Gastrocnemius medialis (tissue), 4 donors: ENCODE data around the gene EP400. TPM values are rescaled to one million over a fixed set of nuclear protein-coding genes. Genes with fewer than 3 reads are reported as not detected.

Experiments used
- ATAC-seq, 2 donors: fragments of 150-250 bp; one replicate each; pipeline ENCODE4 v1.9.1; 2016
- DNase-seq, 2 donors: peaks; one replicate each; pipeline ENCODE4 v3.0.0-alpha.2; 2019
- H3K27ac ChIP-seq, 4 donors: fragments of 200-600 bp; sonication (generic); 1 replicate in 1 of 4; 2 replicates in 3 of 4; pipeline ENCODE4 v1.5.1; 2016 to 2018; ENCODE audit warnings: mild to moderate bottlenecking in 2 of 4, moderate library complexity in 1 of 4
- H3K27me3 ChIP-seq, 3 donors: fragments of 200-600 bp; sonication (generic) in 2 of 3; 1 replicate in 1 of 3; 2 replicates in 2 of 3; pipeline versions ENCODE4 v1.5.1 to v1.6.0; 2016 to 2019; ENCODE audit warnings: mild to moderate bottlenecking in 1 of 3, moderate library complexity in 1 of 3
- H3K36me3 ChIP-seq, 2 donors: fragments of 200-600 bp; sonication (generic) in 1 of 2; one replicate each; pipeline ENCODE4 v1.5.1; 2017 to 2018
- H3K4me1 ChIP-seq, 2 donors: fragments of 200-600 bp; sonication (generic) in 1 of 2; one replicate each; pipeline ENCODE4 v1.5.1; 2016 to 2017; ENCODE audit warnings: mild to moderate bottlenecking in 2 of 2
- H3K4me3 ChIP-seq, 4 donors: fragments of 200-600 bp; sonication (generic) in 3 of 4; 1 replicate in 1 of 4; 2 replicates in 3 of 4; pipeline ENCODE4 v1.5.1; 2016 to 2019; ENCODE audit warnings: mild to moderate bottlenecking in 2 of 4
- H3K9me3 ChIP-seq, 3 donors: fragments of 200-600 bp; sonication (generic) in 2 of 3; 1 replicate in 1 of 3; 2 replicates in 2 of 3; pipeline ENCODE4 v1.5.1; 2016 to 2019
- POLR2A ChIP-seq, 2 donors: fragments of 450-650 bp; IDR thresholded peaks; one replicate each; pipeline ENCODE4 v1.6.1; 2017; ENCODE audit warnings: antibody characterized with exemption in 2 of 2, mild to moderate bottlenecking in 2 of 2, moderate library complexity in 2 of 2
- in situ Hi-C, 4 donors: fragments of 200-750 bp; cut with MboI; loops; one replicate each; pipeline versions ENCODE4 v1.15.0 to v1.8.0; 2017; ENCODE audit warnings: low sequenced_read_pairs in 4 of 4
- intact Hi-C: fragments of 100-400 bp; cut with DNase I; formaldehyde crosslinking; loops from one replicate; pipeline ENCODE4 v1.15.1; 2023; ENCODE audit warnings: low total_unique reads
- total RNA-seq, 4 donors: library from RNA; depleted of rRNA; stranded (reverse); fragments of >200 nt; gene quantifications; one replicate each; pipeline versions ENCODE4 v1.1.0 to v1.2.3, GENCODE V29; 2016
- TF ChIP-seq, protein P1 (sequence below), 5 experiments: fragments of 450-650 bp in 3 of 5; fragments of 200-600 bp in 2 of 5; sonication (generic) in 2 of 5; IDR thresholded peaks in 4 of 5; conservative IDR thresholded peaks in 1 of 5; 1 replicate in 4 of 5; 2 replicates in 1 of 5; pipeline ENCODE4 v1.5.1; 2016 to 2019; ENCODE audit warnings: antibody characterized with exemption in 5 of 5, mild to moderate bottlenecking in 3 of 5, moderate library complexity in 3 of 5

EP400 gene
- total RNA-seq, 4 donors from 2014 or later, result 11.9 to 17.4 (median 15.0) TPM

- H3K9me3 ChIP-seq, result no peaks in the 10 kb centered on the region
- no peaks in the 10 kb centered on the region for H3K27me3 ChIP-seq
- DNase-seq, result no peak
- no peaks in the 10 kb centered on the region for H3K4me1 ChIP-seq
- TF ChIP-seq POLR2A (IDR thresholded peaks at IDR 0.05), result no peak
- TF ChIP-seq, protein P1, sequence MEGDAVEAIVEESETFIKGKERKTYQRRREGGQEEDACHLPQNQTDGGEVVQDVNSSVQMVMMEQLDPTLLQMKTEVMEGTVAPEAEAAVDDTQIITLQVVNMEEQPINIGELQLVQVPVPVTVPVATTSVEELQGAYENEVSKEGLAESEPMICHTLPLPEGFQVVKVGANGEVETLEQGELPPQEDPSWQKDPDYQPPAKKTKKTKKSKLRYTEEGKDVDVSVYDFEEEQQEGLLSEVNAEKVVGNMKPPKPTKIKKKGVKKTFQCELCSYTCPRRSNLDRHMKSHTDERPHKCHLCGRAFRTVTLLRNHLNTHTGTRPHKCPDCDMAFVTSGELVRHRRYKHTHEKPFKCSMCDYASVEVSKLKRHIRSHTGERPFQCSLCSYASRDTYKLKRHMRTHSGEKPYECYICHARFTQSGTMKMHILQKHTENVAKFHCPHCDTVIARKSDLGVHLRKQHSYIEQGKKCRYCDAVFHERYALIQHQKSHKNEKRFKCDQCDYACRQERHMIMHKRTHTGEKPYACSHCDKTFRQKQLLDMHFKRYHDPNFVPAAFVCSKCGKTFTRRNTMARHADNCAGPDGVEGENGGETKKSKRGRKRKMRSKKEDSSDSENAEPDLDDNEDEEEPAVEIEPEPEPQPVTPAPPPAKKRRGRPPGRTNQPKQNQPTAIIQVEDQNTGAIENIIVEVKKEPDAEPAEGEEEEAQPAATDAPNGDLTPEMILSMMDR (IDR thresholded peaks at IDR 0.05 in 4 of 5, conservative IDR thresholded peaks at IDR 0.05 in 1 of 5), result no peak
- intact Hi-C loops, result no loop called here
- in situ Hi-C loops, result no loop called here
- H3K36me3 ChIP-seq, result peaks cover 0 to 61% of the 10 kb centered on the region in 2 donors
- H3K4me3 ChIP-seq, result no peak overlapping the region
- no peak overlapping the region for H3K27ac ChIP-seq
- no peak for ATAC-seq
Measured at GRCh38 chr12:132127041-132127440, 177.3 kb downstream of the EP400 start.

- Histone ChIP-seq H3K36me3 (peaks cover 0 to 51% of the 10 kb centered on the region in 2 donors), H3K27me3 (no peaks in the 10 kb centered on the region), H3K27ac (no peak overlapping the region), H3K9me3 (no peaks in the 10 kb centered on the region), H3K4me1 (no peaks in the 10 kb centered on the region), H3K4me3 (no peak overlapping the region)
- ATAC-seq (no peak), DNase-seq (no peak)
- in situ Hi-C loops, result no loop called here
- no peak for TF ChIP-seq POLR2A (IDR thresholded peaks at IDR 0.05)
- TF ChIP-seq, protein P1 (IDR thresholded peaks at IDR 0.05 in 4 of 5, conservative IDR thresholded peaks at IDR 0.05 in 1 of 5), result no peak
- intact Hi-C loops, result no loop called here
Measured at GRCh38 chr12:132129007-132129406, 179.3 kb downstream of the EP400 start.

GRCh38 chr12:132130690-132131089 lies 180.9 kb downstream of the EP400 start:
- Histone ChIP-seq H3K27ac (no peak overlapping the region), H3K4me3 (no peak overlapping the region), H3K27me3 (no peaks in the 10 kb centered on the region), H3K9me3 (no peaks in the 10 kb centered on the region), H3K36me3 (peaks cover 0 to 35% of the 10 kb centered on the region in 2 donors), H3K4me1 (no peaks in the 10 kb centered on the region)
- DNase-seq (no peak), ATAC-seq (no peak)
- in situ Hi-C loops (no loop called here), intact Hi-C loops (no loop called here)
- TF ChIP-seq POLR2A (IDR thresholded peaks at IDR 0.05), result no peak
- TF ChIP-seq, protein P1 (IDR thresholded peaks at IDR 0.05 in 4 of 5, conservative IDR thresholded peaks at IDR 0.05 in 1 of 5), result no peak

Other genes starting within 250 kb of the EP400 start
- gene SFSWAP, start 238.9 kb upstream of the EP400 start, total RNA-seq, result 10 to 100 TPM; 18.0 to 29.7 (median 25.4) TPM
- gene MMP17, start 121.5 kb upstream of the EP400 start, total RNA-seq, result 1 to 10 TPM in 2 of 4 donors, under 1 TPM in 1, not detected in 1; 0.75 to 1.6 (median 1.4) TPM
- 10 to 100 TPM; 27.9 to 81.2 (median 48.6) TPM for gene ULK1, start 55.3 kb upstream of the EP400 start, total RNA-seq
- gene PUS1, start 20.7 kb upstream of the EP400 start, total RNA-seq, result 10 to 100 TPM; 10.4 to 29.0 (median 12.2) TPM
- gene DDX51, start 194.4 kb downstream of the EP400 start, total RNA-seq, result 1 to 10 TPM; 5.8 to 7.8 (median 6.5) TPM
- 10 to 100 TPM; 11.1 to 24.0 (median 21.2) TPM for gene NOC4L, start 194.5 kb downstream of the EP400 start, total RNA-seq